Measurements from ENCODE around the gene CD84. TPM values are rescaled to one million over a fixed set of nuclear protein-coding genes. Genes with fewer than 3 reads are reported as not detected.
"Not testable (repeated sequence)": the region's sequence is repeated elsewhere in the genome, so short reads cannot be mapped to it uniquely, and the experiment has no call there.

CD84 gene
- total and polyA plus RNA-seq, 4 donors = 3.3 to 10.1 (median 5.3) TPM

- Histone ChIP-seq H3K4me3 (ENCODE audit: low read depth, low read length) (no peak overlapping the region), H3K27ac (ENCODE audit: low read depth, low read length) (no peak overlapping the region), H3K9me3 (ENCODE audit: control insufficient read depth, insufficient read depth, low read length) (no peaks in the 10 kb centered on the region), H3K4me1 (ENCODE audit: control insufficient read depth, insufficient read depth, low read length) (no peaks in the 10 kb centered on the region), H3K27me3 (ENCODE audit: control insufficient read depth, insufficient read depth, low read length) (no peaks in the 10 kb centered on the region), H3K36me3 (ENCODE audit: control insufficient read depth, insufficient read depth, low read length) (no peaks in the 10 kb centered on the region)
- WGBS (ENCODE audit: insufficient coverage) = 100% methylated on average over 1 of the region's 8 CpGs
- DNase-seq (ENCODE audit: low read depth in 4 of 6, low spot score in 6 of 6) = no peak
Measured at GRCh38 chr1:160537714-160538665, 41.3 kb downstream of the CD84 start.

DNA sequence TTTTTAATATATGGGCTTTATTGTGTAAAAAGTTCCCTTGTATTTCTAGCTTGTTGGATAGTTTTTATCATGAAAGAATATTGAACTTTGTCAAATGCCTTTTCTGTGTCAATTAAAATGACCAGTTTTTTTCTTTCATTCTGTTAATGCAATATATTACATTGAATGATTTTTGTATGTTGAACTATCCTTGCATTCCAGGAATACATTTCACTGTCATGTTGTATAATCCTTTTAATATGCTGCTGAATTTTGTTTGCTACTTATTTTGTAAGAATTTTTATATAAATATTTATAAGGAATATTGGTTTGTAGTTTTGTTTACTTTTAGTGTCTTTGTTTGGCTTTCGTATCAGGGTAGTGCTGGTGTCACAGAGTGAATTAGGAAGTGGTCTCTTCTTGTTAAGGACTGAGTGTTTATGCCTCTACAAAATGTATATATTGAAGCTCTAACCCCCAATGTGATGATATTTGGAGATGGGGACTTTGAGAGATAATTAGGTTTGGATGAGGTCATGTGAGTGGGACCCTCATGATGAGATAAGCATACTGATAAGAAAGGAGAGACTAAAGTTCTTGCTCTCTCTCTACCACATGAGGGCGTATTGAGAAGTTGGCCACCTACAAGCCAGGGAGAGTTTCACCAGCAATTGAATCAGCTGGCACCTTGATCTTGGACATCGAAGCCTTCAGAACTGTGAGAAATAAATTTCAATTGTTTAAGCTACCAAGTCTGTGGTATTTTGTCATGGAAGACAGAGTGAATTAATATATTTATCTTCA is 44.3 kb downstream of the CD84 start:
- no peaks in the 10 kb centered on the region for H3K36me3 ChIP-seq (ENCODE audit: control insufficient read depth, insufficient read depth, low read length)
- no peak for DNase-seq (ENCODE audit: low read depth in 4 of 6, low spot score in 6 of 6)
- no peaks in the 10 kb centered on the region for H3K27me3 ChIP-seq (ENCODE audit: control insufficient read depth, insufficient read depth, low read length)
- 100% methylated on average over 1 of the region's 3 CpGs for WGBS (ENCODE audit: insufficient coverage)
- no peak overlapping the region for H3K27ac ChIP-seq (ENCODE audit: low read depth, low read length)
- no peaks in the 10 kb centered on the region for H3K9me3 ChIP-seq (ENCODE audit: control insufficient read depth, insufficient read depth, low read length)
- no peak overlapping the region for H3K4me3 ChIP-seq (ENCODE audit: low read depth, low read length)
- H3K4me1 ChIP-seq (ENCODE audit: control insufficient read depth, insufficient read depth, low read length) = no peaks in the 10 kb centered on the region

DNA sequence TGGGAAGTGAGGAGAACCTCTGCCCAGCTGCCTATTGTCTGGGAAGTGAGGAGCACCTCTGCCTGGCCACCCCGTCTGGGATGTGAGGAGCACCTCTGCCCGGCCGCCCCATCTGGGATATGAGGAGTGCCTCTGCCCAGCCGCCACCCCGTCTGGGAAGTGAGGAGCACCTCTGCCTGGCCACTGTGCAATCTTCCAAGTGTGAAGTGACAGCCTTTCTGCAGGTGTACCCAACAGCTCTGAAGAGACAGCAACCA is 46.8 kb downstream of the CD84 start:
- not testable (repeated sequence) for H3K27ac ChIP-seq (ENCODE audit: low read depth, low read length); H3K27me3 ChIP-seq (ENCODE audit: control insufficient read depth, insufficient read depth, low read length); H3K4me1 ChIP-seq (ENCODE audit: control insufficient read depth, insufficient read depth, low read length); H3K9me3 ChIP-seq (ENCODE audit: control insufficient read depth, insufficient read depth, low read length); DNase-seq (ENCODE audit: low read depth in 4 of 6, low spot score in 6 of 6); H3K36me3 ChIP-seq (ENCODE audit: control insufficient read depth, insufficient read depth, low read length); H3K4me3 ChIP-seq (ENCODE audit: low read depth, low read length)
- 96% methylated on average over 5 of the region's 5 CpGs for WGBS (ENCODE audit: insufficient coverage)

- not testable (repeated sequence) for H3K4me3 ChIP-seq (ENCODE audit: low read depth, low read length); H3K27ac ChIP-seq (ENCODE audit: low read depth, low read length); H3K36me3 ChIP-seq (ENCODE audit: control insufficient read depth, insufficient read depth, low read length); H3K27me3 ChIP-seq (ENCODE audit: control insufficient read depth, insufficient read depth, low read length); H3K4me1 ChIP-seq (ENCODE audit: control insufficient read depth, insufficient read depth, low read length); H3K9me3 ChIP-seq (ENCODE audit: control insufficient read depth, insufficient read depth, low read length); DNase-seq (ENCODE audit: low read depth in 4 of 6, low spot score in 6 of 6)
- WGBS (ENCODE audit: insufficient coverage) = 95% methylated on average over 24 of the region's 29 CpGs
Measured at GRCh38 chr1:160531809-160532556, 47.3 kb downstream of the CD84 start.

- H3K4me1 ChIP-seq (ENCODE audit: control insufficient read depth, insufficient read depth, low read length); H3K36me3 ChIP-seq (ENCODE audit: control insufficient read depth, insufficient read depth, low read length); H3K27me3 ChIP-seq (ENCODE audit: control insufficient read depth, insufficient read depth, low read length); H3K9me3 ChIP-seq (ENCODE audit: control insufficient read depth, insufficient read depth, low read length); H3K4me3 ChIP-seq (ENCODE audit: low read depth, low read length); H3K27ac ChIP-seq (ENCODE audit: low read depth, low read length); DNase-seq (ENCODE audit: low read depth in 4 of 6, low spot score in 6 of 6): not testable (repeated sequence)
- WGBS (ENCODE audit: insufficient coverage) = 76% methylated on average over 6 of the region's 7 CpGs
Measured at GRCh38 chr1:160529401-160529952, 49.8 kb downstream of the CD84 start.

DNA sequence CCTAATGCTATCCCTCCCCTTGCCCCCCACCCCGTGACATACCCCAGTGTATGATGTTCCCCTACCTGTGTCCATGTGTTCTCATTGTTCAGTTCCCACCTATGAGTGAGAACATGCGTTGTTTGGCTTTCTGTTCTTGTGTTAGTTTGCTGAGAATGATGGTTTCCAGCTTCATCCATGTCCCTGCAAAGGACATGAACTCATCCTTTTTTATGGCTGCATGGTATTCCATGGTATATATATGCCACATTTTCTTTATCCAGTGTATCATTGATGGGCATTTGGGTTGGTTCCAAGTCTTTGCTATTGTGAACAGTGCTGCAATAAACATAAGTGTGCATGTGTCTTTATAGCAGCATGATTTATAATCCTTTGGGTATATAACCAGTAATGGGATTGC is 55.5 kb downstream of the CD84 start:
- not testable (repeated sequence) for H3K27ac ChIP-seq (ENCODE audit: low read depth, low read length); DNase-seq (ENCODE audit: low read depth in 4 of 6, low spot score in 6 of 6); H3K4me1 ChIP-seq (ENCODE audit: control insufficient read depth, insufficient read depth, low read length); H3K36me3 ChIP-seq (ENCODE audit: control insufficient read depth, insufficient read depth, low read length); H3K4me3 ChIP-seq (ENCODE audit: low read depth, low read length); H3K9me3 ChIP-seq (ENCODE audit: control insufficient read depth, insufficient read depth, low read length); H3K27me3 ChIP-seq (ENCODE audit: control insufficient read depth, insufficient read depth, low read length)
- WGBS (ENCODE audit: insufficient coverage) = 60% methylated on average over 1 of the region's 2 CpGs

GRCh38 chr1:160522622-160523345 is 56.5 kb downstream of the CD84 start, which contains the start of gene SLAMF6:
SLAMF6 (minus strand) TSS chr1:160523255; CDS start chr1:160523192, 63 bp downstream.
- no peaks in the 10 kb centered on the region for H3K27me3 ChIP-seq (ENCODE audit: control insufficient read depth, insufficient read depth, low read length)
- 83% methylated on average over 7 of the region's 11 CpGs for WGBS (ENCODE audit: insufficient coverage)
- no peaks in the 10 kb centered on the region for H3K4me1 ChIP-seq (ENCODE audit: control insufficient read depth, insufficient read depth, low read length)
- H3K4me3 ChIP-seq (ENCODE audit: low read depth, low read length) = no peak within 1 kb of the TSS
- no peaks in the 10 kb centered on the region for H3K36me3 ChIP-seq (ENCODE audit: control insufficient read depth, insufficient read depth, low read length)
- DNase-seq (ENCODE audit: low read depth in 4 of 6, low spot score in 6 of 6) = no peak
- no peak within 1 kb of the TSS for H3K27ac ChIP-seq (ENCODE audit: low read depth, low read length)
- no peaks in the 10 kb centered on the region for H3K9me3 ChIP-seq (ENCODE audit: control insufficient read depth, insufficient read depth, low read length)

DNA sequence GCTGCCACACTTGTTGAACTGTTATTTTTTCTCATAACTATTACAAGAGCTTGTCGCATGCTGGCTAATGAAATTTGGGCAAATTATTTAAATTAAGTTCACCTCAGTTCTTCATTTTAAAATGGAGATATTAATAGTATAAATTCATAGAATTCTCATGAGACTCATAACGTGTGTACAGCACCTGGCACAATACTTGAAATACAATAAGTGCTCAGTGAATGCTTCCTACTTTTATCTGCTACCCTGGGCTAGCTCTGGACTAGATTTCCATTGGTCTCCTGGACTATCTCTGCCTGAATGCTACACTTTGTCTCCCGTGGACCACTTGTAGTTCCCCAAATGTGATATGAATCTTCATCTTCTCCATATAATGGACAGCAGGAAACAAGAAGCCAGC is 57.2 kb downstream of the CD84 start:
- Histone ChIP-seq H3K4me3 (ENCODE audit: low read depth, low read length) (no peak overlapping the region), H3K9me3 (ENCODE audit: control insufficient read depth, insufficient read depth, low read length) (no peaks in the 10 kb centered on the region), H3K36me3 (ENCODE audit: control insufficient read depth, insufficient read depth, low read length) (no peaks in the 10 kb centered on the region), H3K27ac (ENCODE audit: low read depth, low read length) (no peak overlapping the region), H3K27me3 (ENCODE audit: control insufficient read depth, insufficient read depth, low read length) (no peaks in the 10 kb centered on the region), H3K4me1 (ENCODE audit: control insufficient read depth, insufficient read depth, low read length) (no peaks in the 10 kb centered on the region)
- WGBS (ENCODE audit: insufficient coverage) = 60% methylated on average over 1 of the region's 3 CpGs
- DNase-seq (ENCODE audit: low read depth in 4 of 6, low spot score in 6 of 6) = no peak

GRCh38 chr1:160521554-160521953 is 57.7 kb downstream of the CD84 start:
- no peak overlapping the region for H3K27ac ChIP-seq (ENCODE audit: low read depth, low read length)

More at GRCh38 chr1:160521554-160521953, 57.7 kb downstream of the CD84 start:
- Histone ChIP-seq H3K4me3 (ENCODE audit: low read depth, low read length) (no peak overlapping the region), H3K4me1 (ENCODE audit: control insufficient read depth, insufficient read depth, low read length) (no peaks in the 10 kb centered on the region), H3K36me3 (ENCODE audit: control insufficient read depth, insufficient read depth, low read length) (no peaks in the 10 kb centered on the region), H3K9me3 (ENCODE audit: control insufficient read depth, insufficient read depth, low read length) (no peaks in the 10 kb centered on the region), H3K27me3 (ENCODE audit: control insufficient read depth, insufficient read depth, low read length) (no peaks in the 10 kb centered on the region)
- no peak for DNase-seq (ENCODE audit: low read depth in 4 of 6, low spot score in 6 of 6)
- WGBS (ENCODE audit: insufficient coverage) = 85% methylated on average over 2 of the region's 2 CpGs
